ENCODE data around the gene RNF146.
"Not testable (repeated sequence)": the region's sequence is repeated elsewhere in the genome, so short reads cannot be mapped to it uniquely, and the experiment has no call there.

The RNF146 gene

GRCh38 chr6:127266178-127266891 lies at the start of gene RNF146:
RNF146 (plus strand) TSS chr6:127266864; CDS start chr6:127280339, 13,475 bp downstream.
- peak; percentile 55 to 65 for DNase-seq (ENCODE audit: low read depth in 2 of 2)

GRCh38 chr6:127219869-127220268 lies 46.8 kb upstream of the RNF146 start:
- DNase-seq (ENCODE audit: low read depth in 2 of 2) = no peak

GRCh38 chr6:127221201-127221600 lies 45.5 kb upstream of the RNF146 start:
- DNase-seq (ENCODE audit: low read depth in 2 of 2) = no peak

- DNase-seq (ENCODE audit: low read depth in 2 of 2) = no peak
Observed at GRCh38 chr6:127222418-127222817, 44.2 kb upstream of the RNF146 start.

GRCh38 chr6:127225497-127225896 lies 41.2 kb upstream of the RNF146 start:
- no peak for DNase-seq (ENCODE audit: low read depth in 2 of 2)

GRCh38 chr6:127233819-127234218 lies 32.8 kb upstream of the RNF146 start:
- not testable (repeated sequence) for DNase-seq (ENCODE audit: low read depth in 2 of 2)

GRCh38 chr6:127243501-127243900 lies 23.2 kb upstream of the RNF146 start:
- DNase-seq (ENCODE audit: low read depth in 2 of 2) = no peak

- no peak for DNase-seq (ENCODE audit: low read depth in 2 of 2)
Observed at GRCh38 chr6:127247114-127248096, 19.3 kb upstream of the RNF146 start.

- no peak for DNase-seq (ENCODE audit: low read depth in 2 of 2)
Observed at GRCh38 chr6:127249621-127250020, 17.0 kb upstream of the RNF146 start.

- no peak for DNase-seq (ENCODE audit: low read depth in 2 of 2)
Observed at GRCh38 chr6:127255286-127255685, 11.4 kb upstream of the RNF146 start.

- DNase-seq (ENCODE audit: low read depth in 2 of 2) = no peak
Observed at GRCh38 chr6:127262896-127263295, 3.8 kb upstream of the RNF146 start.

GRCh38 chr6:127263481-127263880 lies 3.2 kb upstream of the RNF146 start:
- DNase-seq (ENCODE audit: low read depth in 2 of 2) = no peak

- peak; percentile 44 for DNase-seq (ENCODE audit: low read depth in 2 of 2)
Observed at GRCh38 chr6:127266892-127267645, 405 bp downstream of the RNF146 start.

- DNase-seq (ENCODE audit: low read depth in 2 of 2) = no peak
Observed at GRCh38 chr6:127267646-127268625, 1.3 kb downstream of the RNF146 start.

- no peak for DNase-seq (ENCODE audit: low read depth in 2 of 2)
Observed at GRCh38 chr6:127272576-127272975, 5.9 kb downstream of the RNF146 start.

- no peak for DNase-seq (ENCODE audit: low read depth in 2 of 2)
Observed at GRCh38 chr6:127273499-127273898, 6.8 kb downstream of the RNF146 start.

GRCh38 chr6:127276331-127276730 lies 9.7 kb downstream of the RNF146 start:
- no peak for DNase-seq (ENCODE audit: low read depth in 2 of 2)

- DNase-seq (ENCODE audit: low read depth in 2 of 2) = no peak
Observed at GRCh38 chr6:127277878-127278843, 11.5 kb downstream of the RNF146 start.

- DNase-seq (ENCODE audit: low read depth in 2 of 2) = no peak
Observed at GRCh38 chr6:127279815-127280214, 13.2 kb downstream of the RNF146 start.

- DNase-seq (ENCODE audit: low read depth in 2 of 2) = no peak
Observed at GRCh38 chr6:127282184-127282583, 15.5 kb downstream of the RNF146 start.

All from stimulated activated CD4-positive, alpha-beta T cell treated with anti-CD3 and anti-CD28 coated beads, Interleukin-4, amount 100 ng/mL, for 48 hours (primary cell).